ENCODE results near the gene MED27.

GRCh38 chr9:132059361-132059760 is 20.3 kb downstream of the MED27 start:
- TF ChIP-seq POLR2A (IDR thresholded peaks at IDR 0.05; ENCODE audit: low read depth, low read length) (no peak), POLR2AphosphoS5 (IDR thresholded peaks at IDR 0.05; ENCODE audit: low read depth, low read length) (no peak)

Measured in GM12892 (cell line).